AG04450 (cell line): Measurements from ENCODE around the gene DEFB124. TPM values are rescaled to one million over a fixed set of nuclear protein-coding genes. Genes with fewer than 3 reads are reported as not detected.
"Not testable (repeated sequence)": the region's sequence is repeated elsewhere in the genome, so short reads cannot be mapped to it uniquely, and the experiment has no call there.

Experiments
- CTCF ChIA-PET: fragments of 300-600, 350-600 bp; formaldehyde crosslinking; extraction: SDS; loops from one replicate; lab custom pipeline; 2022; ENCODE audit warnings: antibody characterized with exemption, inconsistent platforms; lab: Charles Lee
- POLR2A ChIA-PET: fragments of 350-600 bp; formaldehyde crosslinking; extraction: SDS; loops from one replicate; lab custom pipeline; 2021; ENCODE audit warnings: antibody characterized with exemption, inconsistent platforms; lab: Yijun Ruan, JAX
- DNase-seq: peaks from one replicate; pipeline ENCODE4 v3.0.0-alpha.2; 2011; ENCODE audit warnings: low read depth, low spot score
- H3K27ac ChIP-seq: one replicate; pipeline ENCODE4 v1.5.1; 2012; ENCODE audit warnings: low read depth, low read length, control low read depth
- H3K27me3 ChIP-seq: one replicate; pipeline ENCODE4 v1.6.0; 2012; ENCODE audit warnings: low read length; ENCODE audit not compliant: control insufficient read depth, insufficient read depth
- H3K4me3 ChIP-seq: 2 replicates; pipeline ENCODE4 v1.5.1; 2011; ENCODE audit warnings: mild to moderate bottlenecking, low read depth, low read length, control low read depth
- H3K9me3 ChIP-seq: 2 replicates; pipeline ENCODE4 v1.5.1; 2012; ENCODE audit warnings: low read length; ENCODE audit not compliant: control insufficient read depth, insufficient read depth
- polyA plus RNA-seq: library from polyadenylated mRNA; depleted of rRNA; stranded (reverse); fragments of >200 nt; gene quantifications from 2 replicates; pipeline ENCODE4 v1.2.3, GENCODE V29; 2011
- TF ChIP-seq, protein P1 (sequence below): IDR thresholded peaks from 2 replicates; pipeline ENCODE4 v1.5.1; 2011; ENCODE audit warnings: low read depth, low read length, control low read depth, inconsistent platforms

Gene DEFB124
- polyA plus RNA-seq, 1 experiment = not detected

- CTCF ChIA-PET = interaction anchor here (1.1 to 3.5 kb wide), 2 partner anchors 14 to 29 kb away, joined by 4 to 20 read pairs; no protein-coding TSS in a partner anchor
- Histone ChIP-seq H3K4me3 (no peak overlapping the region), H3K9me3 (no peaks in the 10 kb centered on the region; the same call in 1 of the 2 replicates), H3K27me3 (peaks cover 31% of the 10 kb centered on the region), H3K27ac (no peak overlapping the region)
- no peak for DNase-seq
- TF ChIP-seq, protein P1, sequence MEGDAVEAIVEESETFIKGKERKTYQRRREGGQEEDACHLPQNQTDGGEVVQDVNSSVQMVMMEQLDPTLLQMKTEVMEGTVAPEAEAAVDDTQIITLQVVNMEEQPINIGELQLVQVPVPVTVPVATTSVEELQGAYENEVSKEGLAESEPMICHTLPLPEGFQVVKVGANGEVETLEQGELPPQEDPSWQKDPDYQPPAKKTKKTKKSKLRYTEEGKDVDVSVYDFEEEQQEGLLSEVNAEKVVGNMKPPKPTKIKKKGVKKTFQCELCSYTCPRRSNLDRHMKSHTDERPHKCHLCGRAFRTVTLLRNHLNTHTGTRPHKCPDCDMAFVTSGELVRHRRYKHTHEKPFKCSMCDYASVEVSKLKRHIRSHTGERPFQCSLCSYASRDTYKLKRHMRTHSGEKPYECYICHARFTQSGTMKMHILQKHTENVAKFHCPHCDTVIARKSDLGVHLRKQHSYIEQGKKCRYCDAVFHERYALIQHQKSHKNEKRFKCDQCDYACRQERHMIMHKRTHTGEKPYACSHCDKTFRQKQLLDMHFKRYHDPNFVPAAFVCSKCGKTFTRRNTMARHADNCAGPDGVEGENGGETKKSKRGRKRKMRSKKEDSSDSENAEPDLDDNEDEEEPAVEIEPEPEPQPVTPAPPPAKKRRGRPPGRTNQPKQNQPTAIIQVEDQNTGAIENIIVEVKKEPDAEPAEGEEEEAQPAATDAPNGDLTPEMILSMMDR = no peak
- POLR2A ChIA-PET = interaction anchor here (0.6 kb wide), 1 partner anchor 18 kb away, joined by 5 read pairs; no protein-coding TSS in a partner anchor
Observed at GRCh38 chr20:31473331-31474096, 1.4 kb downstream of the DEFB124 start.

GRCh38 chr20:31472395-31473330 lies 2.3 kb downstream of the DEFB124 start:
- CTCF ChIA-PET = interaction anchor here (1.1 to 3.5 kb wide), 2 partner anchors 13 to 30 kb away, joined by 4 to 20 read pairs; no protein-coding TSS in a partner anchor
- H3K27ac ChIP-seq = no peak overlapping the region
- H3K4me3 ChIP-seq = no peak overlapping the region
- no peaks in the 10 kb centered on the region; the same call in 1 of the 2 replicates for H3K9me3 ChIP-seq
- peaks cover 31% of the 10 kb centered on the region for H3K27me3 ChIP-seq
- POLR2A ChIA-PET = no interaction called here
- TF ChIP-seq, protein P1 = no peak
- no peak for DNase-seq

- peaks cover 20% of the 10 kb centered on the region for H3K27me3 ChIP-seq
- POLR2A ChIA-PET, H3K27ac ChIP-seq, CTCF ChIA-PET, DNase-seq, H3K9me3 ChIP-seq, H3K4me3 ChIP-seq: not testable (repeated sequence)
Observed at GRCh38 chr20:31470946-31471345, 4.0 kb downstream of the DEFB124 start.

GRCh38 chr20:31454361-31454760 lies 20.6 kb downstream of the DEFB124 start:
- CTCF ChIA-PET = interaction anchor here (7.7 kb wide), 1 partner anchor 48 kb away, joined by 210 read pairs; no protein-coding TSS in a partner anchor
- H3K4me3 ChIP-seq = no peak overlapping the region
- peaks cover 2% of the 10 kb centered on the region for H3K27me3 ChIP-seq
- TF ChIP-seq, protein P1 = no peak
- H3K9me3 ChIP-seq = no peaks in the 10 kb centered on the region
- POLR2A ChIA-PET = no interaction called here
- no peak overlapping the region for H3K27ac ChIP-seq
- DNase-seq = no peak

DNA sequence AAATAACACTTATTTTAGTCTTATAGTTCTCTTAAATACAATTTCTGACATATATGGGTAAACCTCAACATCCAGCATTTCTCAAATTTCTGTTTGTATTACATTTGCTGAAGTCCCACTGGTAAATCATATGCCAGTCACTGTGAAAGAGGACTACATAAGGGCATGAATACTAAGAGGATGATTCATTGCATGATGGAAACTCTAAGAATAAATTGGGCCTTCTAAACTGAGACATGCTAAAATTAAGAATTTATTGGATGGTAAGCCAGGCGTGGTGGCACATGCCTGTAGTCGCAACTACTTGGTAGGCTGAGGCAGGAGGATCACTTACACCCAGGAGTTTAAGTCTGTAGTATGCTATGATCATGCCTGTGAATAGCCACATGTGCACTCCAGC lies 22.4 kb downstream of the DEFB124 start:
- no peak overlapping the region for H3K27ac ChIP-seq
- no peaks in the 10 kb centered on the region for H3K9me3 ChIP-seq
- no peak for DNase-seq
- ChIA-PET CTCF (no interaction called here), POLR2A (no interaction called here)
- no peaks in the 10 kb centered on the region for H3K27me3 ChIP-seq
- TF ChIP-seq, protein P1 = no peak
- no peak overlapping the region for H3K4me3 ChIP-seq
